Neural progenitor cell (in vitro differentiated cells): Measurements from ENCODE around the gene ARMC9. TPM values are rescaled to one million over a fixed set of nuclear protein-coding genes. Genes with fewer than 3 reads are reported as not detected.

Source experiments
- DNase-seq: peaks from one replicate; pipeline ENCODE4 v3.0.0-alpha.2; 2016; ENCODE audit warnings: low spot score
- H2AFZ ChIP-seq: fragments of 200-600 bp; sonication (generic); replicated peaks from 2 replicates; pipeline ENCODE4 v1.6.1; 2016; ENCODE audit warnings: antibody characterized with exemption
- H3F3A ChIP-seq: fragments of 200-600 bp; sonication (generic); 2 replicates; pipeline ENCODE4 v1.6.1; 2016; ENCODE audit warnings: antibody characterized with exemption, low read depth
- H3K27ac ChIP-seq: fragments of 200-600 bp; sonication (generic); 2 replicates; pipeline ENCODE4 v1.5.1; 2016; ENCODE audit warnings: mild to moderate bottlenecking
- H3K27me3 ChIP-seq: fragments of 200-600 bp; sonication (generic); 2 replicates; pipeline ENCODE4 v1.6.1; 2016; ENCODE audit warnings: mild to moderate bottlenecking, moderate library complexity
- H3K36me3 ChIP-seq: fragments of 200-600 bp; sonication (generic); 2 replicates; pipeline ENCODE4 v1.5.1; 2016
- H3K4me1 ChIP-seq: fragments of 200-600 bp; sonication (generic); 2 replicates; pipeline ENCODE4 v1.6.1; 2016; ENCODE audit warnings: mixed run types
- H3K4me2 ChIP-seq: fragments of 200-600 bp; sonication (generic); 2 replicates; pipeline ENCODE4 v1.6.1; 2016
- H3K4me3 ChIP-seq: fragments of 200-600 bp; sonication (generic); 2 replicates; pipeline ENCODE4 v1.5.1; 2016
- H3K79me2 ChIP-seq: fragments of 200-600 bp; sonication (generic); 2 replicates; pipeline ENCODE4 v1.6.1; 2016; ENCODE audit warnings: low read depth
- H3K9ac ChIP-seq: fragments of 200-600 bp; sonication (generic); 2 replicates; pipeline ENCODE4 v1.6.1; 2016
- H3K9me3 ChIP-seq: fragments of 200-600 bp; sonication (generic); 2 replicates; pipeline ENCODE4 v1.5.1; 2016; ENCODE audit warnings: low read depth
- H4K20me1 ChIP-seq: fragments of 200-600 bp; sonication (generic); 2 replicates; pipeline ENCODE4 v1.6.1; 2016; ENCODE audit warnings: low read depth
- H3K27ac Mint-ChIP-seq: 3 replicates; pipeline ENCODE4 v1.8.0; 2021; ENCODE audit warnings: mixed read lengths
- H3K27me3 Mint-ChIP-seq: 2 replicates; pipeline ENCODE4 v1.8.0; 2022; ENCODE audit warnings: low read depth, mild to moderate bottlenecking, inconsistent platforms, moderate library complexity, mixed read lengths; ENCODE audit not compliant: insufficient read depth
- H3K36me3 Mint-ChIP-seq: 3 replicates; pipeline ENCODE4 v1.8.0; 2021; ENCODE audit warnings: mixed read lengths
- H3K4me1 Mint-ChIP-seq: 3 replicates; pipeline ENCODE4 v1.8.0; 2021; ENCODE audit warnings: mixed read lengths
- H3K4me3 Mint-ChIP-seq: 3 replicates; pipeline ENCODE4 v1.8.0; 2021; ENCODE audit warnings: mild to moderate bottlenecking, moderate library complexity, mixed read lengths
- H3K9me3 Mint-ChIP-seq: 3 replicates; pipeline ENCODE4 v1.8.0; 2020; ENCODE audit warnings: mixed read lengths
- CTCF ChIP-seq: fragments of 200-600 bp; sonication (generic); IDR thresholded peaks from 2 replicates; pipeline ENCODE4 v1.5.1; 2017; ENCODE audit warnings: antibody characterized with exemption, mild to moderate bottlenecking
- EZH2 ChIP-seq: fragments of 200-600 bp; sonication (generic); IDR thresholded peaks from 2 replicates; pipeline ENCODE4 v1.6.1; 2017; ENCODE audit warnings: antibody characterized with exemption, mild to moderate bottlenecking, moderate library complexity
- EZH2phosphoT487 ChIP-seq: fragments of 200-600 bp; sonication (generic); IDR thresholded peaks from 2 replicates; pipeline ENCODE4 v1.6.1; 2017; ENCODE audit warnings: antibody characterized with exemption
- total RNA-seq: library from RNA; depleted of rRNA; stranded (reverse); fragments of >200 nt; gene quantifications from 2 replicates; pipeline ENCODE4 v1.2.3, GENCODE V29; 2015; ENCODE audit warnings: low replicate concordance

Gene ARMC9
- total RNA-seq, 1 donor from 2014 or later, result 45.8 TPM

GRCh38 chr2:231318954-231319353 lies 120.5 kb downstream of the ARMC9 start:
- DNase-seq, result no peak
- Histone ChIP-seq H3K4me3 (no peak overlapping the region), H3K9ac (no peak overlapping the region), H3K27me3 (no peaks in the 10 kb centered on the region), H2AFZ (no peak overlapping the region), H3K4me1 (no peaks in the 10 kb centered on the region), H3F3A (no peaks in the 10 kb centered on the region), H4K20me1 (no peaks in the 10 kb centered on the region), H3K79me2 (no peaks in the 10 kb centered on the region), H3K4me2 (no peak overlapping the region), H3K9me3 (no peaks in the 10 kb centered on the region), H3K27ac (no peak overlapping the region), H3K36me3 (peaks cover 2% of the 10 kb centered on the region)
- peaks cover 29% of the 10 kb centered on the region for H3K36me3 Mint-ChIP-seq
- no peak overlapping the region for H3K27ac Mint-ChIP-seq
- H3K9me3 Mint-ChIP-seq, result peaks cover 17% of the 10 kb centered on the region
- no peak overlapping the region for H3K4me3 Mint-ChIP-seq
- H3K4me1 Mint-ChIP-seq, result peaks cover 2% of the 10 kb centered on the region
- TF ChIP-seq EZH2 (no peak), EZH2phosphoT487 (no peak), CTCF (no peak)
- H3K27me3 Mint-ChIP-seq, result no peaks in the 10 kb centered on the region

- H3K79me2 ChIP-seq, result no peaks in the 10 kb centered on the region
- peaks cover 2% of the 10 kb centered on the region for H3K4me1 Mint-ChIP-seq
Observed at GRCh38 chr2:231319867-231320266, 121.4 kb downstream of the ARMC9 start.

GRCh38 chr2:231321021-231321420 lies 122.6 kb downstream of the ARMC9 start:
- peaks cover 18% of the 10 kb centered on the region for H3K36me3 Mint-ChIP-seq
- H3K4me3 Mint-ChIP-seq, result no peak overlapping the region
- Histone ChIP-seq H3K36me3 (no peaks in the 10 kb centered on the region), H3K27ac (no peak overlapping the region), H3F3A (no peaks in the 10 kb centered on the region), H3K4me2 (no peak overlapping the region), H4K20me1 (no peaks in the 10 kb centered on the region), H3K4me1 (no peaks in the 10 kb centered on the region), H2AFZ (no peak overlapping the region), H3K4me3 (no peak overlapping the region), H3K9me3 (no peaks in the 10 kb centered on the region), H3K79me2 (no peaks in the 10 kb centered on the region), H3K9ac (no peak overlapping the region), H3K27me3 (no peaks in the 10 kb centered on the region)
- H3K9me3 Mint-ChIP-seq, result peaks cover 14% of the 10 kb centered on the region
- no peak for DNase-seq
- no peak overlapping the region for H3K27ac Mint-ChIP-seq
- peaks cover 2% of the 10 kb centered on the region for H3K4me1 Mint-ChIP-seq
- no peaks in the 10 kb centered on the region for H3K27me3 Mint-ChIP-seq
- no peak for TF ChIP-seq CTCF
- no peak for TF ChIP-seq EZH2
- TF ChIP-seq EZH2phosphoT487, result no peak

More at GRCh38 chr2:231319867-231320266, 121.4 kb downstream of the ARMC9 start:
- H3K9ac ChIP-seq, result no peak overlapping the region
- H3K27ac Mint-ChIP-seq, result no peak overlapping the region
- H3K4me3 Mint-ChIP-seq, result no peak overlapping the region
- H3K27ac ChIP-seq, result no peak overlapping the region
- H3K27me3 Mint-ChIP-seq, result no peaks in the 10 kb centered on the region
- H3K27me3 ChIP-seq, result no peaks in the 10 kb centered on the region
- TF ChIP-seq EZH2 (no peak), EZH2phosphoT487 (no peak), CTCF (no peak)
- no peaks in the 10 kb centered on the region for H3K9me3 ChIP-seq
- H3K9me3 Mint-ChIP-seq, result peaks cover 17% of the 10 kb centered on the region
- H3K4me3 ChIP-seq, result no peak overlapping the region
- no peak overlapping the region for H2AFZ ChIP-seq
- DNase-seq, result no peak
- H4K20me1 ChIP-seq, result no peaks in the 10 kb centered on the region
- H3K36me3 Mint-ChIP-seq, result peaks cover 23% of the 10 kb centered on the region
- no peaks in the 10 kb centered on the region for H3F3A ChIP-seq
- H3K4me1 ChIP-seq, result no peaks in the 10 kb centered on the region
- H3K4me2 ChIP-seq, result no peak overlapping the region
- H3K36me3 ChIP-seq, result peaks cover 2% of the 10 kb centered on the region
